ENCODE measurements around the gene CSTB. TPM values are rescaled to one million over a fixed set of nuclear protein-coding genes. Genes with fewer than 3 reads are reported as not detected.

Gene CSTB
- total RNA-seq, 1 donor from 2014 or later: 27.7 TPM

DNA sequence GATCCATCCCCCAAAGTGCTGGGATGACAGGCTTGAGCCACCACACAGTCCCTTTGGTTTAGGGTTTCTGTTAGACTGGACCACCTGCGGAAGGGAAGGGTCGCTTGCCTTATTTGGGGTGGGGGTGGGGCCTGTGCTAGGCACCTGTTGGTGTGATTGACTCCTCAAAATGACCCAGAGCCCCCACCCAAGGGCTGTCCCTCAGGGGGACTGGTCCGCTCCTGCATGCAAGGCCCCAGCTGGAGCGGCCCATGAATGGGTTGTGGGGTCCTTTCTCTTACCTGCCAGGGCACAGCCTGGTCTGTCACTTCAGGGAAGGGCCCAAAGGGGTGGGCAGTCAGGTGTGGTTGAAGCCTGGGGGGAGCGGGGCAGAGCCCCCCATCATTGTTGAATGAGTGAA is 1.8 kb upstream of the CSTB start:
- H3K79me2 ChIP-seq (ENCODE audit: insufficient read depth, low read length): peaks cover 16% of the 10 kb centered on the region
- no peaks in the 10 kb centered on the region for H3K36me3 ChIP-seq (ENCODE audit: insufficient read depth, low read length)
- H3K27me3 ChIP-seq (ENCODE audit: insufficient read depth, low read length): no peaks in the 10 kb centered on the region
- no peak overlapping the region for H2AFZ ChIP-seq (ENCODE audit: low read depth, low read length)
- H3K9me3 Mint-ChIP-seq (ENCODE audit: unreplicated experiment): peaks cover 2% of the 10 kb centered on the region
- no peaks in the 10 kb centered on the region for H3K9me3 ChIP-seq (ENCODE audit: insufficient read depth, low read depth, low read length)
- H4K20me1 ChIP-seq (ENCODE audit: insufficient read depth, low read length): peaks cover 19% of the 10 kb centered on the region
- no peak for TF ChIP-seq EZH2 (IDR thresholded peaks at IDR 0.05; ENCODE audit: insufficient read depth, low read length)
- TF ChIP-seq, protein P1, sequence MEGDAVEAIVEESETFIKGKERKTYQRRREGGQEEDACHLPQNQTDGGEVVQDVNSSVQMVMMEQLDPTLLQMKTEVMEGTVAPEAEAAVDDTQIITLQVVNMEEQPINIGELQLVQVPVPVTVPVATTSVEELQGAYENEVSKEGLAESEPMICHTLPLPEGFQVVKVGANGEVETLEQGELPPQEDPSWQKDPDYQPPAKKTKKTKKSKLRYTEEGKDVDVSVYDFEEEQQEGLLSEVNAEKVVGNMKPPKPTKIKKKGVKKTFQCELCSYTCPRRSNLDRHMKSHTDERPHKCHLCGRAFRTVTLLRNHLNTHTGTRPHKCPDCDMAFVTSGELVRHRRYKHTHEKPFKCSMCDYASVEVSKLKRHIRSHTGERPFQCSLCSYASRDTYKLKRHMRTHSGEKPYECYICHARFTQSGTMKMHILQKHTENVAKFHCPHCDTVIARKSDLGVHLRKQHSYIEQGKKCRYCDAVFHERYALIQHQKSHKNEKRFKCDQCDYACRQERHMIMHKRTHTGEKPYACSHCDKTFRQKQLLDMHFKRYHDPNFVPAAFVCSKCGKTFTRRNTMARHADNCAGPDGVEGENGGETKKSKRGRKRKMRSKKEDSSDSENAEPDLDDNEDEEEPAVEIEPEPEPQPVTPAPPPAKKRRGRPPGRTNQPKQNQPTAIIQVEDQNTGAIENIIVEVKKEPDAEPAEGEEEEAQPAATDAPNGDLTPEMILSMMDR (IDR thresholded peaks at IDR 0.05; ENCODE audit: insufficient read depth, low read depth, low read length): no peak
- H3K4me1 ChIP-seq (ENCODE audit: insufficient read depth, low read length): peaks cover 12% of the 10 kb centered on the region
- H3K27me3 Mint-ChIP-seq (ENCODE audit: low read depth, unreplicated experiment): peaks cover 8% of the 10 kb centered on the region
- H3K27ac Mint-ChIP-seq (ENCODE audit: unreplicated experiment): no peak overlapping the region
- peaks cover 10% of the 10 kb centered on the region for H3K36me3 Mint-ChIP-seq (ENCODE audit: low read depth, unreplicated experiment)
- H3K27ac ChIP-seq (ENCODE audit: low read depth, low read length): no peak overlapping the region
- peak overlapping the region; percentile 68 for H3K4me3 Mint-ChIP-seq (ENCODE audit: unreplicated experiment)
- no peak for DNase-seq (ENCODE audit: low read depth)
- no peak overlapping the region for H3K4me3 ChIP-seq (ENCODE audit: insufficient read depth, low read depth, low read length)
- FAIRE-seq: no peak
- no peak overlapping the region for H3K9ac ChIP-seq (ENCODE audit: low read length)
- H3K4me1 Mint-ChIP-seq (ENCODE audit: low read depth, unreplicated experiment): peaks cover 7% of the 10 kb centered on the region
- no peak overlapping the region for H3K4me2 ChIP-seq (ENCODE audit: low read length)

DNA sequence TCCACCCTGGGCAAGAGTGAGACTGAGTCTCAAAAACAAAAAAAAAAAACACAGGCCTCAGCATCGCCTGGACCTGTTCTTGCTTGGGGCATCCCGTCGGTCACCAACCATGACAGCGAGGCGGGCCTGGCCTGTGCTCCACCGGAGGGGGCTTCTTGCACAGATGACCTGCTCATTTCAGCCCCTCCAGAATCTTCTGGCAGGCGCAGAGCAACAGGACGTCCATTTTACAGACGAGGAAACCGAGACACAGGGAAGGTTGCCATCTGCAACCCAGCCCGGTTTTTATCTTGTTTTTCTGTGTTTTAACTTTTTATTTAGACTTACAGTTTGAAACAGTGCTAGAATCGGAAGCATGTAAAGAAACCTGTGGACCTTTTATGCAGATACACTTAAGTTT is 918 bp downstream of the CSTB start:
- peak overlapping the region; percentile 81 for H3K9ac ChIP-seq (ENCODE audit: low read length)
- H2AFZ ChIP-seq (ENCODE audit: low read depth, low read length): no peak overlapping the region
- H3K4me2 ChIP-seq (ENCODE audit: low read length): peak overlapping the region; percentile 86
- Mint-ChIP-seq H3K27me3 (ENCODE audit: low read depth, unreplicated experiment) (no peaks in the 10 kb centered on the region), H3K4me3 (ENCODE audit: unreplicated experiment) (peak overlapping the region; percentile 95), H3K36me3 (ENCODE audit: low read depth, unreplicated experiment) (peaks cover 10% of the 10 kb centered on the region), H3K4me1 (ENCODE audit: low read depth, unreplicated experiment) (peaks cover 7% of the 10 kb centered on the region), H3K27ac (ENCODE audit: unreplicated experiment) (peak overlapping the region; percentile 58), H3K9me3 (ENCODE audit: unreplicated experiment) (peaks cover 2% of the 10 kb centered on the region)
- no peaks in the 10 kb centered on the region for H3K27me3 ChIP-seq (ENCODE audit: insufficient read depth, low read length)
- no peaks in the 10 kb centered on the region for H3K9me3 ChIP-seq (ENCODE audit: insufficient read depth, low read depth, low read length)
- peaks cover 19% of the 10 kb centered on the region for H4K20me1 ChIP-seq (ENCODE audit: insufficient read depth, low read length)
- no peak for DNase-seq (ENCODE audit: low read depth)
- peak overlapping the region; percentile 84 for H3K4me3 ChIP-seq (ENCODE audit: insufficient read depth, low read depth, low read length)
- H3K79me2 ChIP-seq (ENCODE audit: insufficient read depth, low read length): peaks cover 16% of the 10 kb centered on the region
- TF ChIP-seq EZH2 (IDR thresholded peaks at IDR 0.05; ENCODE audit: insufficient read depth, low read length): no peak
- TF ChIP-seq, protein P1 (IDR thresholded peaks at IDR 0.05; ENCODE audit: insufficient read depth, low read depth, low read length): no peak
- no peak overlapping the region for H3K27ac ChIP-seq (ENCODE audit: low read depth, low read length)
- no peak for FAIRE-seq
- peaks cover 12% of the 10 kb centered on the region for H3K4me1 ChIP-seq (ENCODE audit: insufficient read depth, low read length)
- no peaks in the 10 kb centered on the region for H3K36me3 ChIP-seq (ENCODE audit: insufficient read depth, low read length)

DNA sequence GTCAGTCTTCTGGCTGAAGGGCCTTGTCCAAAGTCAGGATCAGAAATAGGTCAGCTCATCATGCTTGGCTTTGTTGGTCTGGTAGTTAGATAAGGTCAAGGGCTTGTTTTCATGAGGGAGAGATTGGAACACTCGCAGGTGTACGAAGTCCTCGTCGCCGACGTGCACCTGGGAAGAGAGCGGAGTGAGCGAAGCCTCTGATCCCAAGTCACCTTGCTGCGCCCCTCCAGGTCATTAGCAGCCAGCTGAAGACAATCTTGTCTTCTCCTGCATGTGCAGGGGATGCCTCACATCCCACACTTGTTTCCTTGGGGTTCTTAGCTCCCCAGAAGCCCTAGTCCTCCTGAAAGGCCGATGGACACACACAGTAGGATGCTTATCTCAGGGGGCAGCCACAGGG is 1.9 kb downstream of the CSTB start:
- H3K9me3 ChIP-seq (ENCODE audit: insufficient read depth, low read depth, low read length): no peaks in the 10 kb centered on the region
- FAIRE-seq (no peak), DNase-seq (ENCODE audit: low read depth) (no peak)
- Mint-ChIP-seq H3K27ac (ENCODE audit: unreplicated experiment) (no peak overlapping the region), H3K36me3 (ENCODE audit: low read depth, unreplicated experiment) (peaks cover 10% of the 10 kb centered on the region), H3K9me3 (ENCODE audit: unreplicated experiment) (peaks cover 2% of the 10 kb centered on the region), H3K27me3 (ENCODE audit: low read depth, unreplicated experiment) (no peaks in the 10 kb centered on the region), H3K4me3 (ENCODE audit: unreplicated experiment) (peak overlapping the region; percentile 42), H3K4me1 (ENCODE audit: low read depth, unreplicated experiment) (peaks cover 5% of the 10 kb centered on the region)
- H3K4me3 ChIP-seq (ENCODE audit: insufficient read depth, low read depth, low read length): no peak overlapping the region
- no peaks in the 10 kb centered on the region for H3K36me3 ChIP-seq (ENCODE audit: insufficient read depth, low read length)
- H2AFZ ChIP-seq (ENCODE audit: low read depth, low read length): no peak overlapping the region
- H3K27ac ChIP-seq (ENCODE audit: low read depth, low read length): no peak overlapping the region
- peaks cover 12% of the 10 kb centered on the region for H3K4me1 ChIP-seq (ENCODE audit: insufficient read depth, low read length)
- TF ChIP-seq, protein P1 (IDR thresholded peaks at IDR 0.05; ENCODE audit: insufficient read depth, low read depth, low read length): no peak
- TF ChIP-seq EZH2 (IDR thresholded peaks at IDR 0.05; ENCODE audit: insufficient read depth, low read length): no peak
- H3K79me2 ChIP-seq (ENCODE audit: insufficient read depth, low read length): peaks cover 16% of the 10 kb centered on the region
- no peak overlapping the region for H3K4me2 ChIP-seq (ENCODE audit: low read length)
- no peaks in the 10 kb centered on the region for H3K27me3 ChIP-seq (ENCODE audit: insufficient read depth, low read length)
- H4K20me1 ChIP-seq (ENCODE audit: insufficient read depth, low read length): peaks cover 19% of the 10 kb centered on the region
- H3K9ac ChIP-seq (ENCODE audit: low read length): no peak overlapping the region
